ENCODE measurements around the gene MAMDC4. TPM values are rescaled to one million over a fixed set of nuclear protein-coding genes. Genes with fewer than 3 reads are reported as not detected.
"Not testable (repeated sequence)": the region's sequence is repeated elsewhere in the genome, so short reads cannot be mapped to it uniquely, and the experiment has no call there.

Gene MAMDC4
- total RNA-seq, 4 donors from 2014 or later: 0.89 to 1.4 (median 1.4) TPM

GRCh38 chr9:136832581-136832980, 19.6 kb upstream of the MAMDC4 start:
- DNase-seq (ENCODE audit: low spot score in 2 of 2): no peak
- H3K4me3 ChIP-seq (ENCODE audit: low read depth, poor library complexity, severe bottlenecking): no peak overlapping the region
- intact Hi-C loops (cut with DNase I; ENCODE audit: low total_unique reads): no loop called here
- WGBS, 2 donors: 90% methylated on average over 9 of the region's 9 CpGs
- no peak for TF ChIP-seq CTCF (IDR thresholded peaks at IDR 0.05)
- no peak for TF ChIP-seq POLR2A (IDR thresholded peaks at IDR 0.05)

- DNase-seq (ENCODE audit: low spot score in 2 of 2); intact Hi-C loops (cut with DNase I; ENCODE audit: low total_unique reads); H3K4me3 ChIP-seq (ENCODE audit: low read depth, poor library complexity, severe bottlenecking): not testable (repeated sequence)
- 83 to 89% methylated on average over 12 to 16 of the region's 16 CpGs for WGBS, 2 donors
Observed at GRCh38 chr9:136833381-136834048, 18.6 kb upstream of the MAMDC4 start.

- WGBS, 2 donors: 91 to 92% methylated on average over 36 of the region's 36 CpGs
- intact Hi-C loops (cut with DNase I; ENCODE audit: low total_unique reads): no loop called here
- no peak for DNase-seq (ENCODE audit: low spot score in 2 of 2)
- no peak for TF ChIP-seq POLR2A (IDR thresholded peaks at IDR 0.05)
- no peak for TF ChIP-seq CTCF (IDR thresholded peaks at IDR 0.05)
- no peak overlapping the region for H3K4me3 ChIP-seq (ENCODE audit: low read depth, poor library complexity, severe bottlenecking)
Observed at GRCh38 chr9:136835162-136835931, 16.8 kb upstream of the MAMDC4 start.

- no peak for DNase-seq (ENCODE audit: low spot score in 2 of 2)
- WGBS, 2 donors: 90 to 97% methylated on average over 14 of the region's 21 CpGs
- no peak for TF ChIP-seq POLR2A (IDR thresholded peaks at IDR 0.05)
- TF ChIP-seq CTCF (IDR thresholded peaks at IDR 0.05): no peak
- no peak overlapping the region for H3K4me3 ChIP-seq (ENCODE audit: low read depth, poor library complexity, severe bottlenecking)
- intact Hi-C loops (cut with DNase I; ENCODE audit: low total_unique reads): no loop called here
Observed at GRCh38 chr9:136835932-136836904, 15.9 kb upstream of the MAMDC4 start.

- TF ChIP-seq POLR2A (IDR thresholded peaks at IDR 0.05) (no peak), CTCF (IDR thresholded peaks at IDR 0.05) (no peak)
- intact Hi-C loops (cut with DNase I; ENCODE audit: low total_unique reads): no loop called here
- DNase-seq (ENCODE audit: low spot score in 2 of 2): no peak
- 89 to 91% methylated on average over 17 to 27 of the region's 27 CpGs for WGBS, 2 donors
- H3K4me3 ChIP-seq (ENCODE audit: low read depth, poor library complexity, severe bottlenecking): no peak overlapping the region
Observed at GRCh38 chr9:136837146-136837855, 14.8 kb upstream of the MAMDC4 start.

GRCh38 chr9:136837856-136838277, 14.3 kb upstream of the MAMDC4 start:
- DNase-seq (ENCODE audit: low spot score in 2 of 2); intact Hi-C loops (cut with DNase I; ENCODE audit: low total_unique reads); H3K4me3 ChIP-seq (ENCODE audit: low read depth, poor library complexity, severe bottlenecking): not testable (repeated sequence)
- 92 to 96% methylated on average over 7 to 15 of the region's 15 CpGs for WGBS, 2 donors
